ENCODE measurements around the gene FAM90A1. TPM values are rescaled to one million over a fixed set of nuclear protein-coding genes. Genes with fewer than 3 reads are reported as not detected.
A peak's percentile ranks its signal among the peaks of the same experiment; 100 is the strongest.
"Not testable (repeated sequence)": the region's sequence is repeated elsewhere in the genome, so short reads cannot be mapped to it uniquely, and the experiment has no call there.

The FAM90A1 gene
- total RNA-seq, 6 donors from 2014 or later: 0.34 to 2.1 (median 0.37) TPM; not detected in 3

DNA sequence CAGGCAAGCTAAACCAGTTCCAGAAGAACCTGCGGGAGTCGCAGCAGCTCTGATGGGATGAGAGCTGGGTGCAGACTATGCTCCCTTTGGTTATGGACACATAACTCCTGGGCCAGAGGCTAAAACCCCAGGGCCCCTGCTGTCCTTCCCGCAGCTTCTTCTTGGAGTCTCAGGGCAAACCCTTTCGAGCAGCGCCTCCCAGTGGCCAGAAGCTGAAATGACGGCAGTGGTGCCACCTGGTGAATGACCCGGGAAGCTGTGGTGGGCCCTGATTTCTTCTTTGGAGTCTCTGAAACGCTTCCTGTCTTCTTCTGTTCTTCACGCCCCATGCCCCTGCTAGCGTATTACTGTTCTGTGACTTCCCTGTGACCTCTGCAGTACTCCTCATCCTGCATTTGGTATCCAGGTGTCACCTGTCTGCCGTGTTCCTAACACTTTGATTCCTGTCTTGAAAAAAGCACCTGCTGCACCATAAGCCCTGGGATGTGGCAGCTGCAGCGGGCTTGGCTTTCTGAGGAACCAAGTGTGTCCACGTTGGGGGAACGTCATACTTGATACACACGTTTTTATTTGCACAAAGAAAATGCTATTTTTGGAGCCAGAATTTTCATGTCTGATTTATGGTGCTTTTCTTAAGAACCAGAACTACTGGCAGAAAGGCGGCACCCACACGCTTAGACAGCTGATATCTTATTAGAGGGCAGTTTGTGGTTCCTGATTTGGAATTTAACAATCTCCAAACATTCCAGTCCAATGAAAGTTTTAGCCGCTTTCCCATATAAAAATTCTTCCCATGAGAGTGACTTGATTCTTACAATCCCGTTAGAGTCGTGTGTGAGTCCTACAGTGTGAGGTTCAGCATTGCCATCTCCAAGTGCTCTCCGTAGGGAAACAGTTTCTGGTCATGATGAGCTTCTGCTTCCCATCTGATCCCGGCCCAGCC, 4.5 kb upstream of the FAM90A1 start:
- 40 to 46% methylated on average over 17 to 22 of the region's 22 CpGs for WGBS, 2 donors
- not testable (repeated sequence) for H3K4me3 ChIP-seq; H3K27me3 ChIP-seq; ATAC-seq (ENCODE audit: low FRiP score in 2 of 2); H3K9me3 ChIP-seq; H3K27ac ChIP-seq; H3K36me3 ChIP-seq
- TF ChIP-seq, protein P1, sequence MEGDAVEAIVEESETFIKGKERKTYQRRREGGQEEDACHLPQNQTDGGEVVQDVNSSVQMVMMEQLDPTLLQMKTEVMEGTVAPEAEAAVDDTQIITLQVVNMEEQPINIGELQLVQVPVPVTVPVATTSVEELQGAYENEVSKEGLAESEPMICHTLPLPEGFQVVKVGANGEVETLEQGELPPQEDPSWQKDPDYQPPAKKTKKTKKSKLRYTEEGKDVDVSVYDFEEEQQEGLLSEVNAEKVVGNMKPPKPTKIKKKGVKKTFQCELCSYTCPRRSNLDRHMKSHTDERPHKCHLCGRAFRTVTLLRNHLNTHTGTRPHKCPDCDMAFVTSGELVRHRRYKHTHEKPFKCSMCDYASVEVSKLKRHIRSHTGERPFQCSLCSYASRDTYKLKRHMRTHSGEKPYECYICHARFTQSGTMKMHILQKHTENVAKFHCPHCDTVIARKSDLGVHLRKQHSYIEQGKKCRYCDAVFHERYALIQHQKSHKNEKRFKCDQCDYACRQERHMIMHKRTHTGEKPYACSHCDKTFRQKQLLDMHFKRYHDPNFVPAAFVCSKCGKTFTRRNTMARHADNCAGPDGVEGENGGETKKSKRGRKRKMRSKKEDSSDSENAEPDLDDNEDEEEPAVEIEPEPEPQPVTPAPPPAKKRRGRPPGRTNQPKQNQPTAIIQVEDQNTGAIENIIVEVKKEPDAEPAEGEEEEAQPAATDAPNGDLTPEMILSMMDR (IDR thresholded peaks at IDR 0.05): peak; percentile 73 to 83 (median 79)
- peak in 1 of 2 donors; percentile 67 for DNase-seq
- peaks cover 0 to 12% (median 7%) of the 10 kb centered on the region in 4 donors for H3K4me1 ChIP-seq

DNA sequence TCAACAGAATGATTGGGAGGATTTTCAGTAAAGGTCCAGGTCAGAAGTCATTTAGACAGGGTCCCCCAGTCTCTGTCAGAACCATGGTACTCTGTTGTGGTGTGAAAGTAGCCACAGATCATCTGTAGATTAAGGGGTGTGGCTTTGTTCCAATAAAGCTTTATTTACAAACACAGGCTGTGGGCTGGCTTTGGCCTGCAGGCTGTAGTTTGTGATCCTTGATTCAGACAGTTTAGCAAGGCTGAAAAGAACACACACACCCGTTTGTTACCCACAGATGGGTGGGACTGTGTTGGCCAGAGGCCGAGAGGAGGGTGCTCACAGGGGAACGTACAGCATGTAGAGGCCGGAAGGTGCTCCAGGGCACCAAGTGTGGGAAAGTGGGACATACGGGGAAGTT, 3.6 kb upstream of the FAM90A1 start:
- peaks cover 0 to 12% (median 5%) of the 10 kb centered on the region in 4 donors for H3K4me1 ChIP-seq
- not testable (repeated sequence) for H3K27me3 ChIP-seq; H3K9me3 ChIP-seq; H3K27ac ChIP-seq; H3K36me3 ChIP-seq; DNase-seq; H3K4me3 ChIP-seq; ATAC-seq (ENCODE audit: low FRiP score in 2 of 2)
- 58 to 82% methylated on average over 1 to 2 of the region's 5 CpGs for WGBS, 2 donors

DNA sequence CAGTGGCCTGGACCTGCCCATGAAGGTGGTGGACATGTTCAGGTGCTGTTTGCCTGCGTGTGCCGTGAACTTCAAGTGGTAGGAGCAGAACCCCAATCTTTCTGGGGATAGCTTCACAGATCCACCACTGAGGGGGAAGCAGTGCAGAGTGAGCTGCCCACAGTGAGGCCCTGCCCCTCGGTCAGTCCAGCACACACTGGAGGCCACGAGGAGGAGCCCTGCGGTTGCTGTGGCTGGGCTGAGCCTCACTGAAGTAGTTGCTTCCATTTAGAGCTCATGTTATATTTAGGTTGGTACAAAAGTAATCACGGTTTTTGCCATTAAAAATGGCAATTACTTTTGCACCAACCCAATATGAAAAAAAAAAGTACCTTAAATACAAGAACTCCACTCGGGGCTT, 2.1 kb upstream of the FAM90A1 start:
- not testable (repeated sequence) for DNase-seq; H3K36me3 ChIP-seq; H3K4me3 ChIP-seq; H3K27me3 ChIP-seq; H3K27ac ChIP-seq; H3K9me3 ChIP-seq; ATAC-seq (ENCODE audit: low FRiP score in 2 of 2)
- 57 to 68% methylated on average over 4 to 6 of the region's 7 CpGs for WGBS, 2 donors
- peaks cover 0 to 12% (median 5%) of the 10 kb centered on the region in 4 donors for H3K4me1 ChIP-seq

DNA sequence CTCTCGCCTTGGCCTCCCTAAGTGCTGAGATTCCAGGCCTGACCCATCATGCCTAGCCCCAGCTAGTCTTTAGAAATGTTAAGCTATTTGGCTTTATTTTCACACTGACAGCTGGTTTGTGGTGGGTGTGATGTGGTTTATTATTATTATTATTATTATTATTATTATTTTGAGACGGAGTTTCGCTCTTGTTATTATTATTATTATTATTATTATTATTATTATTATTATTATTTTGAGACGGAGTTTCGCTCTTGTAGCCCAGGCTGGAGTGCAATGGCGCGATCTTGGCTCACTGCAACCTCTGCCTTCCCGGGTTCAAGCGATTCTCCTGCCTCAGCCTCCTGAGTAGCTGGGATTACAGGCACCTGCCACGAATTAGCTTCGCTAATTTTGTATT, 1.2 kb upstream of the FAM90A1 start:
- H3K36me3 ChIP-seq; H3K4me3 ChIP-seq; DNase-seq; H3K27me3 ChIP-seq; H3K9me3 ChIP-seq; H3K27ac ChIP-seq; ATAC-seq (ENCODE audit: low FRiP score in 2 of 2): not testable (repeated sequence)
- WGBS, 2 donors: 94 to 97% methylated on average over 10 to 11 of the region's 11 CpGs
- peaks cover 0 to 12% (median 5%) of the 10 kb centered on the region in 4 donors for H3K4me1 ChIP-seq

DNA sequence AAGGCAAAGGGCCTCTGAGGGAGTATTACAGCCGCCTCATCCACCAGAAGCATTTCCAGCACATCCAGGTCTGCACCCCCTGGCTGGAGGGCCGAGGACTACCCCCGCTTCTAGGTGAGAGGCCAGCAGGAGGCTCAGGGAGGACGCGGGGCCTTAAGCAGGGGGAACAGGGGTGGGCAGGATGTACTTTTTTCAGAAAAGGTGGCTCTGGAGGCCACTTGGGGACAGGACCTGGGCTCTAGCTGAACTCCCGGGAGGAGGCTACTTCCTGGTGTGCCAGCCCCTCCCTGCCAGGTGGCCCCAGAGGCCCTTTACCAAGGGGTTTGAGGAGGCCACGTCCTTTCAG, 287 bp upstream of the FAM90A1 start:
- ATAC-seq (ENCODE audit: low FRiP score in 2 of 2); H3K27ac ChIP-seq; H3K36me3 ChIP-seq; H3K27me3 ChIP-seq; H3K9me3 ChIP-seq; DNase-seq: not testable (repeated sequence)
- Histone ChIP-seq H3K4me3 (peak overlapping the region in 3 of 4 donors; percentile 23 to 36 (median 32)), H3K4me1 (peaks cover 0 to 12% (median 5%) of the 10 kb centered on the region in 4 donors)
- 24 to 69% methylated on average over 5 to 6 of the region's 7 CpGs for WGBS, 2 donors

DNA sequence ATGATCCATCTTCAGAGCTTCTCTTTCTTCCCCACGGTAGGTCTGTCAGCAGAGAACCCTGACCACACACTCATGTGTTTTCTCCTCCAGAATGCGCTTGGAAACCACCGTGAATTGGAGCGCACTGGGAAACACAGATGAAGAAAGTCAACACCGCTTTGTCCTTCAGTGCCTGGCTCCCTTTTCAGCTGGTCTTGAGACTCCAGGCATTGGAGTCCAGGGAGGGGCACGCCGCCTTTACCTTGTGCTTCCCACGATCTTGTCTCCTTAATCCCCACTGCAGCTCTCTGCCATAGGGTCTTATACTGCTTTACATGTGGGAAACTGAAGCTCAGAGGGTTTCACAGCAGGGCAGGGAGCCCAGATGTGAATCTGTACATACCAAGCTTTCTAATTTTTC, 1.1 kb downstream of the FAM90A1 start:
- Histone ChIP-seq H3K36me3 (no peaks in the 10 kb centered on the region), H3K9me3 (no peaks in the 10 kb centered on the region), H3K27me3 (no peaks in the 10 kb centered on the region), H3K4me1 (peaks cover 0 to 12% (median 0%) of the 10 kb centered on the region in 4 donors), H3K27ac (no peak overlapping the region), H3K4me3 (no peak overlapping the region)
- DNase-seq: no peak
- TF ChIP-seq, protein P1 (IDR thresholded peaks at IDR 0.05): no peak
- no peak for TF ChIP-seq POLR2AphosphoS5 (IDR thresholded peaks at IDR 0.05)
- TF ChIP-seq EP300 (IDR thresholded peaks at IDR 0.05): no peak
- TF ChIP-seq POLR2A (IDR thresholded peaks at IDR 0.05): no peak
- whole genome bisulfite sequencing, 2 donors: 90 to 93% methylated on average over 8 of the region's 8 CpGs
- no peak for ATAC-seq (ENCODE audit: low FRiP score in 2 of 2)

DNA sequence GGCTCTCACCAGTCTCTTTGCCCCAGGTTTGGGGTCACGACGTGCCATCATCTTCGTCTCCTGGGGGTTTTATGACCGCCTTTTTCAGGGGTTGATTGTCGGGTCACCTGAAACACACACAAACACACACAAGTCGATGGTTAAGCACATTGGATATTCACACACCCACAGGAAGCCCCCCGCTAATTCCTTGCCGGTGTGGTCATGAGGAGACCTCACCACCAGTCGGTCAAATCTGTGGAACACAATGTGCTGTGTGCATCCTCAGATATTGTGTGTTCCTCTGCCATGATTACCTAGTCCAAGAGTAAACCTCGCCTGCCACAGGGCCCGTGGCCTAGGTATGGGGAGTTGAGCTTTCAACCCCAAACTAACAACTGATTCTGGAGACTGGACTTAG, 2.6 kb downstream of the FAM90A1 start:
- not testable (repeated sequence) for H3K27me3 ChIP-seq; ATAC-seq (ENCODE audit: low FRiP score in 2 of 2); H3K36me3 ChIP-seq; H3K9me3 ChIP-seq; H3K27ac ChIP-seq; H3K4me3 ChIP-seq; DNase-seq
- peaks cover 0 to 12% (median 0%) of the 10 kb centered on the region in 4 donors for H3K4me1 ChIP-seq
- 94 to 96% methylated on average over 4 to 11 of the region's 11 CpGs for WGBS, 2 donors

DNA sequence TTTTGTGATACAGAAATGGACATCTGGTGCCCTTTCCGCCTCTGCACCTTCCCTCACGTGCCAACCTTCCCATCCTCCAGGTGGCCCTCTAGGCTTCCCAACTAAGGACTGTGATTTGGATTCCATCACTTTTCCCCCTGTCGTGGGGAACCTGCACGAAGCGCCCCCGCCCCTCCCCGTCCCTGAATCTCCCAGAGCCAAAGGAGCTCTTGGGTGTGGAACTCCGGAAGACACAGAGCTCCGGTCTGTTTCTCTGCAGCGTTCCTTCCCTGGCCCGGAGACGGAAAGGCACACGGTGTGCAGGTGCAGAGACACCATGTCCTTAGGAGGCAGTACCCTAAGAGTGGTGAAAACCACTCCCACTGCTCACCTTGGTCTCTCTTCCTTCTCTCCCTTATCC, 3.8 kb downstream of the FAM90A1 start:
- not testable (repeated sequence) for H3K4me3 ChIP-seq

DNA sequence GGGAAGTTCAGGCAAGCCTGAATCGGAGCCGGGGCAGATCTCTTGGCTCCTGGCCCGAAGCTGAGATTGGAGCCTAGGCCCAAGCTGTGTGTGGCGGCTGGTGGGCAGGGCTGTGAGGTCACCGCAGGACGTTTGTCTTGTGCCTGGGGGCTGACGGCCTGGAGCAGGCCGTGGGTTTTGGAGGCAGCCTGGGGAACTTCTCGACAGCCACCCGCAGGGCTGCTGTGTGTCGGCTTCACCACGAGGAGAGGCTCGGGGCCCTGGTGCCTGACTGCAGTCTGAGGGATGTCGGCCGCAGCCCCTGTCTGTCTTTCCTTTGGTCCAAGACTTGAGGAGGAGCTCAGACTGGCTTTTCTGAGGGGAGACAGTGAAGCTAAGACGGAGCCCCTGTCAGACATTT, 5.1 kb downstream of the FAM90A1 start:
- not testable (repeated sequence) for H3K4me3 ChIP-seq; H3K27ac ChIP-seq; H3K27me3 ChIP-seq; H3K9me3 ChIP-seq; ATAC-seq (ENCODE audit: low FRiP score in 2 of 2); H3K36me3 ChIP-seq; H3K4me1 ChIP-seq
- 85 to 97% methylated on average over 8 to 13 of the region's 16 CpGs for WGBS, 2 donors
- DNase-seq: peak in 1 of 2 donors; percentile 70

More for the DNA sequence above, 3.8 kb downstream of the FAM90A1 start:
- ATAC-seq (ENCODE audit: low FRiP score in 2 of 2); H3K36me3 ChIP-seq; DNase-seq; H3K27me3 ChIP-seq; H3K27ac ChIP-seq; H3K9me3 ChIP-seq: not testable (repeated sequence)
- WGBS, 2 donors: 78 to 91% methylated on average over 13 of the region's 13 CpGs
- H3K4me1 ChIP-seq: peaks cover 0 to 12% (median 0%) of the 10 kb centered on the region in 4 donors

DNA sequence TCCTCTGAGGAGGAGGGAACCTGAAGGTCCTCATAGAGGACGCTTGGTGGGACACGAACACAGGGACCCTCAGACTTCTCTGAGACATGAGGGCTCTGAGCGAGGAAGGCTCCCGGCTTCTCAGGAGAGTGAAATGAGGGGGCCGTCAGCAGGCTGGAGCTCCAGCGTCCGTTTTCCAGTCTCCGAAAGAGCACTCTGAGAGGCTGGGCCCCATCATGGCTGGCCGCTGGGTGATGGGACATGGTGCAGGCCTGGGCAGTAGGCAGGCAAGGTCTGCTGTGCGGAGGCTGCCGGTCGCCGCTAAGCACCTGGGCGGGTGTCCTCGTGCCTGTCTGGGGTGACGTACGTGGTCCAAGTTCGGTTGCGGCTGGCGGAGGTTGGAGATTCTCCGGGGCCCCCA, 5.6 kb downstream of the FAM90A1 start:
- H3K4me3 ChIP-seq; H3K27me3 ChIP-seq; H3K4me1 ChIP-seq; H3K36me3 ChIP-seq; ATAC-seq (ENCODE audit: low FRiP score in 2 of 2); H3K27ac ChIP-seq; H3K9me3 ChIP-seq; DNase-seq: not testable (repeated sequence)
- 85 to 89% methylated on average over 8 to 21 of the region's 21 CpGs for WGBS, 2 donors
